ENCODE data around the gene KCNC3.

DNA sequence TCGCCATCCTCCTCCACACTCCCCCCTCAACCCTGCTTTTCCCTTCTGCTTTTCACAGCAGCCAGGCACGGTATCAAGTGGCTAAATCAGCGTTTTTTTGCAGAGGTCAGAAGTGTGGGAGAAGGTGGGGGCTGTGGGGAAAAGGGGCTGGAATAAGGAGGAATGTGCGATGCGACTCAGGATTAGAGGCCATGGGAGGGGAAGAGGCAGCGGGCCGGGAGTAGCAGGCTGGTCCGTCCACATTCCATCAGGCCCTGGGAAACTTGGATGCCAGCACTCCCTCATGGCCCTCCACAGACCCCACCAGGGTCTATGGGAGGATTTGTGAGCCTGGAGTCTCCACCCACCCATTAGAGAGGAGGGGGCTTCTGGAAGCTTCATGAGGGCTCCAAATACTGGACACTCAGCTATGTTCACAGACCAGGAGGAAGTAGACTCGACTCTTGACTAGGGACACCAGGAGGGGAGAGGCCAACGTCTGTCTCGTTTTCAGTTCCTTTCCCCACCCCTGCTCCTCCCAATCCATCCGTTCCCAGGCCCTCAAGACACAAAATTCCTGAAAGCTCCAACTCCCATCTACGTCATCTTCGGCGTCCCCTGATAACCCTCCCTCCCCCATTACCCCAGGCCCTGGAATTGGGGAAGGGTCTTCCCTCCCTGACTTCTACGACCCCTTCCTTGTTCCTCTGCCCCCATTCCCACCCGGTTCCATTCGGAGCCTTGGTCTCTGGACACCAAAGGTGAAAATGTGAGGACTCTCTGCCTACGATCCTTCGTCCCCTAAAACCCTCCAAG is 3.3 kb upstream of the KCNC3 start:
- TF ChIP-seq, protein P1, sequence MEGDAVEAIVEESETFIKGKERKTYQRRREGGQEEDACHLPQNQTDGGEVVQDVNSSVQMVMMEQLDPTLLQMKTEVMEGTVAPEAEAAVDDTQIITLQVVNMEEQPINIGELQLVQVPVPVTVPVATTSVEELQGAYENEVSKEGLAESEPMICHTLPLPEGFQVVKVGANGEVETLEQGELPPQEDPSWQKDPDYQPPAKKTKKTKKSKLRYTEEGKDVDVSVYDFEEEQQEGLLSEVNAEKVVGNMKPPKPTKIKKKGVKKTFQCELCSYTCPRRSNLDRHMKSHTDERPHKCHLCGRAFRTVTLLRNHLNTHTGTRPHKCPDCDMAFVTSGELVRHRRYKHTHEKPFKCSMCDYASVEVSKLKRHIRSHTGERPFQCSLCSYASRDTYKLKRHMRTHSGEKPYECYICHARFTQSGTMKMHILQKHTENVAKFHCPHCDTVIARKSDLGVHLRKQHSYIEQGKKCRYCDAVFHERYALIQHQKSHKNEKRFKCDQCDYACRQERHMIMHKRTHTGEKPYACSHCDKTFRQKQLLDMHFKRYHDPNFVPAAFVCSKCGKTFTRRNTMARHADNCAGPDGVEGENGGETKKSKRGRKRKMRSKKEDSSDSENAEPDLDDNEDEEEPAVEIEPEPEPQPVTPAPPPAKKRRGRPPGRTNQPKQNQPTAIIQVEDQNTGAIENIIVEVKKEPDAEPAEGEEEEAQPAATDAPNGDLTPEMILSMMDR (IDR thresholded peaks at IDR 0.05; ENCODE audit: low read depth, low read length, poor library complexity, severe bottlenecking) = no peak
- TF ChIP-seq EZH2phosphoT487 (IDR thresholded peaks at IDR 0.05; ENCODE audit: borderline replicate concordance, low read length) = no peak

Measured in DOHH2 (cell line).